ENCODE measurements around the gene POLD2.

Gene POLD2

DNA sequence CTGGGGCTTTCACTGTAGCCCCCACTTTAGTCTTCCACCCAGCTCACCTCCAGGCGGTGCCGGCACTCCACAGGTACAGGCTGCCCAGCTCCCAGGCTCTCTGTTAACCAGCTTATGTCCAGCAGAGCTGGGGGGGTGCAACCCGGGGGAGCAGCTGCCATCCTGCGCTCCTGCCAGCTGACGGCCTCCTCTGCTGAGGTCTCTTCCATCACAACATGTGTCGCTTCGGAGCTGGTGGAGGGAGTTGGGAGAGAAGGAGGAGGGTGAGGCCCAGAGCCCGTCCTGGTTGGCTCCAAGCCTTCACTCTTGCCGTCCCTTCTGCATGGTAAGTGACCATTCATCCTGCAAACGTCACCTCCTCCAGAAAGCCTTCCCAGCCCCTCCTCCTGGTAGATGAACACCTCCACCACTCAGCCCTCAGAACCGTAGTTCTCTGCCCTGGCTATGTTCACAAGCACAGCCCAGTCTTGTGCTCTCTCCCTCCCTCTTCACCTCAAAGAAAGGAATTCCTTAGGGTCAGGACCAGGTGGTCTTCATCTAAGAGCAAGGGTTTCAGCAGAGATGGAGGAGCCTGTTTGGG, 42.6 kb downstream of the POLD2 start:
- ChIA-PET CTCF (interaction anchor here (0.8 to 2.2 kb wide), 10 partner anchors 8 to 130 kb away, joined by 3 to 12 read pairs (median 4); partner anchors contain the start of gene YKT6), POLR2A (interaction anchor here (1.5 to 1.7 kb wide), 2 partner anchors 14 to 22 kb away, joined by 3 to 5 read pairs; no protein-coding TSS in a partner anchor)
- no peak for DNase-seq (ENCODE audit: low read depth, low spot score)
- TF ChIP-seq, protein P1, sequence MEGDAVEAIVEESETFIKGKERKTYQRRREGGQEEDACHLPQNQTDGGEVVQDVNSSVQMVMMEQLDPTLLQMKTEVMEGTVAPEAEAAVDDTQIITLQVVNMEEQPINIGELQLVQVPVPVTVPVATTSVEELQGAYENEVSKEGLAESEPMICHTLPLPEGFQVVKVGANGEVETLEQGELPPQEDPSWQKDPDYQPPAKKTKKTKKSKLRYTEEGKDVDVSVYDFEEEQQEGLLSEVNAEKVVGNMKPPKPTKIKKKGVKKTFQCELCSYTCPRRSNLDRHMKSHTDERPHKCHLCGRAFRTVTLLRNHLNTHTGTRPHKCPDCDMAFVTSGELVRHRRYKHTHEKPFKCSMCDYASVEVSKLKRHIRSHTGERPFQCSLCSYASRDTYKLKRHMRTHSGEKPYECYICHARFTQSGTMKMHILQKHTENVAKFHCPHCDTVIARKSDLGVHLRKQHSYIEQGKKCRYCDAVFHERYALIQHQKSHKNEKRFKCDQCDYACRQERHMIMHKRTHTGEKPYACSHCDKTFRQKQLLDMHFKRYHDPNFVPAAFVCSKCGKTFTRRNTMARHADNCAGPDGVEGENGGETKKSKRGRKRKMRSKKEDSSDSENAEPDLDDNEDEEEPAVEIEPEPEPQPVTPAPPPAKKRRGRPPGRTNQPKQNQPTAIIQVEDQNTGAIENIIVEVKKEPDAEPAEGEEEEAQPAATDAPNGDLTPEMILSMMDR (IDR thresholded peaks at IDR 0.05; ENCODE audit: insufficient read depth, low read length, missing control alignments) = no peak
- H3K4me3 ChIP-seq (ENCODE audit: low read depth, low read length) = peak overlapping the region; percentile 8; the same call in 1 of the 2 replicates

DNA sequence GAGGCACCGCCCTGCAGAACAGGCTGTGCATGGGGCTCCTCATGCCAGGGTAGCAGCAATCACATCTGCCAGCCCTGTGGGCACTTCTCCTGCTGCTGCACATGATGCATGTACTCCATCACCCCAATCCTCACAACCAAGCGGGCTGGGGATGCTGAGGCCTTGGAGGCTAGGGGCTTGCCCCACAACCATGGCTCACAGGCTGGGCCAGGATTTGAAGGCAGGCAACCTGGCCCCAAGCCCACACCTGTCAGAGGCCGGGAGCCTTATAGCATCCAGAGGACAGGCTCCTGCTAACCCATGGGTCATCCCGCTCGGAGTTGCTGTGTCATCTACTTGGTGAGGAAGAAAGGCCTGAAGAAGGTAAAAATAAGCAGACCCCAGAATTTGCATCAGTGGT, 43.2 kb downstream of the POLD2 start:
- H3K4me3 ChIP-seq (ENCODE audit: low read depth, low read length) = no peak overlapping the region
- POLR2A ChIA-PET = interaction anchor here (1.7 kb wide), 1 partner anchor 13 kb away, joined by 5 read pairs; no protein-coding TSS in a partner anchor
- CTCF ChIA-PET = interaction anchor here (1.1 to 2.5 kb wide), 7 partner anchors 8 to 121 kb away, joined by 3 to 12 read pairs (median 6); partner anchors contain the start of gene YKT6
- TF ChIP-seq, protein P1 (IDR thresholded peaks at IDR 0.05; ENCODE audit: insufficient read depth, low read length, missing control alignments) = no peak
- no peak for DNase-seq (ENCODE audit: low read depth, low spot score)

GRCh38 chr7:44079331-44080021, 43.9 kb downstream of the POLD2 start:
- H3K4me3 ChIP-seq (ENCODE audit: low read depth, low read length) = no peak overlapping the region
- DNase-seq (ENCODE audit: low read depth, low spot score) = no peak
- ChIA-PET POLR2A (interaction anchor here (1.7 kb wide), 1 partner anchor 12 kb away, joined by 5 read pairs; no protein-coding TSS in a partner anchor), CTCF (interaction anchor here (1.4 to 2.5 kb wide), 2 partner anchors 107 to 117 kb away, joined by 3 to 9 read pairs; no protein-coding TSS in a partner anchor)
- TF ChIP-seq, protein P1 (IDR thresholded peaks at IDR 0.05; ENCODE audit: insufficient read depth, low read length, missing control alignments) = no peak

GRCh38 chr7:44078521-44078920, 44.8 kb downstream of the POLD2 start:
- H3K4me3 ChIP-seq (ENCODE audit: low read depth, low read length) = no peak overlapping the region
- ChIA-PET POLR2A (interaction anchor here (0.9 kb wide), 1 partner anchor 10 kb away, joined by 3 read pairs; no protein-coding TSS in a partner anchor), CTCF (interaction anchor here (0.9 to 2.5 kb wide), 3 partner anchors 9 to 130 kb away, joined by 3 to 9 read pairs (median 3); no protein-coding TSS in a partner anchor)
- TF ChIP-seq, protein P1 (IDR thresholded peaks at IDR 0.05; ENCODE audit: insufficient read depth, low read length, missing control alignments) = no peak
- DNase-seq (ENCODE audit: low read depth, low spot score) = no peak

DNA sequence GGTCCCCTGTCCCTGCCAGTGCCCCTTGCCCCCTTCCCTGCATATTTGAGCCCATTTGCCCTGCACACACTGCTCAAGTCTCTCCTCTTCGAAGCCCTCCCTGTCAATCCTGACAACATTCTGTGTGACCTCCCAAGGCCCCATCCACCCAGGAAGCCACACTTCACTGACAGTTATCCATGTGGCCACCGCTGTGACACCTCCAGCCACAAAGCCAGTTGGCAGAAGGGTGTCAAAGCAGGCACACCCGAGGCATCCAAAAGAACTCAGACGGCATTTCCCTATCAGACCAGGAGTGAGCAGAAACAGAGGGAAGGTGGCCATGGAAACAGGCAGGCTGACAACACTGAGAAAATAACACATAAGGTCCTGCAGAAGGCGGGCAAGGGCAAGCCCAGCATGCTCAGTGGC, 45.7 kb downstream of the POLD2 start:
- TF ChIP-seq, protein P1 (IDR thresholded peaks at IDR 0.05; ENCODE audit: insufficient read depth, low read length, missing control alignments) = no peak
- ChIA-PET CTCF (interaction anchor here (1.0 to 2.5 kb wide), 2 partner anchors 118 to 131 kb away, joined by 3 to 9 read pairs; no protein-coding TSS in a partner anchor), POLR2A (interaction anchor here (0.9 kb wide), 1 partner anchor 9 kb away, joined by 3 read pairs; no protein-coding TSS in a partner anchor)
- no peak for DNase-seq (ENCODE audit: low read depth, low spot score)
- no peak overlapping the region for H3K4me3 ChIP-seq (ENCODE audit: low read depth, low read length)

DNA sequence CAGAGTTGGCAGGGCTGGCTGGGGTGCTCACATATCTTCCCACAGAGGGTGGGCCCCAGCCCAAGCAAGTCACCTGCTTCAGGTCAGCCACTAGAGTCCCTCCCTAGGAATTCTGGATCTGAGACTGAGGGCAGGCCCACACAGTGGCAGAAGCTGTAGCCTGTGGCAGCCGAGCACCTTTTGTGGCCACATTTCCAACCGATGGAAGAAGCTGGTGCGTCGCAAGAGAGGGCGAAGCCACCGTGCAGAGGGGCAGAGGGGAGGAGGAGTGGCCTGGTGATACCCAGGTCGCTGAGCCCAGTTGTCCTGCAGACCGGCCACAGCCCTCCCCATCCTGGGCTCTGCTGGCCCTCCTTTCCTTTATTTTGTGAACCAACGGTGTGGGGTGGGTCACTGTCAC, 46.3 kb downstream of the POLD2 start:
- TF ChIP-seq, protein P1 (IDR thresholded peaks at IDR 0.05; ENCODE audit: insufficient read depth, low read length, missing control alignments) = no peak
- no peak for DNase-seq (ENCODE audit: low read depth, low spot score)
- CTCF ChIA-PET = interaction anchor here (1.7 kb wide), 1 partner anchor 126 kb away, joined by 4 read pairs; no protein-coding TSS in a partner anchor
- POLR2A ChIA-PET = no interaction called here
- no peak overlapping the region for H3K4me3 ChIP-seq (ENCODE audit: low read depth, low read length)

Measured in AG04449 (cell line).